HG03066 (cell line): ENCODE data around the gene PDLIM7.

ENCODE experiments used
- ATAC-seq: cut with Tn5 transposase; IDR thresholded peaks from one replicate; pipeline ENCODE4 v1.9.1; 2021; ENCODE audit warnings: low read depth; ENCODE audit not compliant: unreplicated experiment

The PDLIM7 gene

DNA sequence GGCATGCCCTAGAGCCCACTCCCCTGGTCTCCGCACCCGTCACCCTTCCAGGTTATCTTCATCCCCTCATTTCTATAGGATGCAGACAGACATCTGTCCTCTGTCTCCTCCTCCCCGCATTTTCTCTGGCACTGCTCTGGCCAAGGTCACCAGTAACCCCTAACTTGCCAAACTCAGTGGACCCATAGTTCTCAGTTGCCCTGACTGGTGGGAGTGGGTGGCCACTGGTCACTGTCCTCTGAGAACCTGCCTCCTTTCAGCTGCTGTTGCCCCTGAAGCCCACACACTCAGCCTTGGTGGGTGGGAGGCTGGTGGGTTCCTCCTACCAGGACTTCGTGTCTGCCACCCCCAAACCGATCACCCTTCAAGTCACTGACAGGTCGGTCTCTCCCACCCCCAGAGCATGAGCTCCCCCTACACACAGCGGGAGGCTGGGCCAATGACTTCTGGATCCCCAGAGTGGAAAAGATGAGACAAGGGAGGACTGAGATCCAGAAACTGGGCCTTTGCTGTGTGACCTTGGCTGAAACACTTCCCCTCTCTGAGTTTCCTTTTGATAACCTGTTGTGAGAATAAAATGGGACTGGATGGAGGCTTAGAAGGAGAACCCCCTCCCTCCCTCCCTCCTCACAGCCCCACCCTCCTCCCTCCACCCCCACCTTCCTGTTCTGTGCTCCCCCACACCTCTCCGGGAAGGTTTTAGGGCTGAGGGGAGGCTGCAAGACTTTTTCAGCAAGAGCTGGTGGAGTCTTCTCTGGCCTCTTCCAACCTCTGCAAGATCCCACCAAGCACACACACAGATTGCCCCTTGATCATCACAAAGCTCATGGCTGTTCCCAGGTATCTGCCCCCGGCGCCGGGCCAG lies 21.6 kb downstream of the PDLIM7 start:
- ATAC-seq, result no peak

DNA sequence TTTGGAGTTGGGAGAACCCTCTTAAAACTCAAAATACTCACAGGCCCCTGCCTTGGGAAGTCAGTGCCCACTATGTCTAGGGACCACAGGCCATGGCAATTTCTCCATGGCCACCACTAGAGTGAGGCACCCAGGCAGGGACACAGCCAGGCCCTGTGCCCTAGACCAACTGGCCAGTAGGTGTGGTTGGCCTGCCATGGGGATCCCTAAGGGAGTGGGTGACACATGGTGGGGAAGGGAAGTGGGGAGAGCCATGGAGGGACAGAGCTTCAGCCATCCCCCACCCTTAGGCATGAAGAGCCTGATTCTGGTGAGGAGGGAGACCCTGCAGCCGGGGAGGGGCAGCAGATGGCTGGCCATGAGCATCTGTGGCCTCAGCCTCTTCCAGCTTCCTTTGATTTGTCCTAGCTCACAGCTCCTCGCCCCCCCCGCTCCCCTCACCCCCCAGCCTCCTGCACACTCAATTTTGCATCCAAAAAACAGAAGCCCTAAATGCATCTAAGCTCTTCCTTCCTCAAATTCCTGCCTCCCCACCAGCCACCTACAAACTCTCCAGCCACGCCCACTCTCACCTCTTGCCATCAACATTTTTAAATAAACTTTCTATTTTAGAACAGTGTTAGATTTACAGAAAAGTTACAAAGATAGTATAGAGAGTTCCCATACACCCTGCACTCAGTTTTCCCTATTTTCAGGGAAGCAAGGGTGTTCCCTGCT lies 22.4 kb downstream of the PDLIM7 start:
- ATAC-seq, result no peak

DNA sequence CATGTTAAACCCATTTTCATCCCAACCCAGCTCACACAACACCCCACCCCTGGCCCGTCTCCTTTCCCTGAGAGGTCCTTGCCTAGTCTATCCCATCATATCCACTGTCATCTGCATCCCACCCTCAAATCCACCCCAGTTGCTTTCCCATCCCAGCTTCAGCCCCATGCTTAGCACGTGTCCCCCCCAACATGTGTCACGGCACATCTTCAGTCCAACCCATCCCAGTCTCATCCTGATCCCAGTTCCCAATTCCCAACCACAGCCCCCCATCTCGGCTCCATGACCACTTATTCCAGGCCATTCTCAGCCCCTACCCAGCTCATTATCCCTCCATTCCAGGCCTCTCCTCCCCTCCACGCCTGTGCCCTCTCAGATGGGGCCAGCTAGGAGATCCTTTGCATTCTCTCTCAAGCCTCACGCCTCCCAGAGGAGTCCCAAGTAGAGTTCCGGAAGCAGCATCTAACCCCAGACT lies 23.4 kb downstream of the PDLIM7 start:
- no peak for ATAC-seq

DNA sequence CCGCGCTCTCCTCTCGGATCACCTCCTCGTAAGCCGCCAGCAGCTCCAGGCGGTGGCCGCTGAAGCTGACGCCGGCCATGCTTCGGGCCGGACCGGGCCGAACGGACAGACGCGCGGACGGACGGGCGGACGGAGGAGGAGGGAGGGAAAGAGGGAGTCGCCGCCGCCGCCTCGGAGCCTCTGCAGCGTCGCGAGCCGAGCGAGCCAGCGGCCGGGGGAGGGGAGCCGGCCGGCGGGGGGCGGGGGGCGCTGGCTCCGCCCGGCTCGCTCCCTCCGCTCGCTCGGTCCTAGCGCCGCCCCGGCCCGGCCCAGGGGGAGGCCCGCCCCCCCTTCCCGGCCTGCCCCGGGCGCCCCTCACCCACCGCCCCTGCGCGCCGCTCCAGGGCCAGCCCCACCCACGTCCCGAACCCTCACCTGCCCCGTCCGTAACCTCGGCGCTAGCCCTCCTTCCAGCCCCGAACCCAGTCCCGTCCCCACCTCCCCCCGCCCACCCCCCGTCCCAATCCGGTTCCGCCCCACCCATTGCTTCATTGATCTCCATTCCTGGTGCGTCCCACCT lies 23.9 kb downstream of the PDLIM7 start, which contains the start of gene DBN1:
TSS of gene DBN1 (minus strand) at position 192 of the 559 bp plus-strand sequence. CDS start at position 79, 113 bp downstream.
- no peak for ATAC-seq

DNA sequence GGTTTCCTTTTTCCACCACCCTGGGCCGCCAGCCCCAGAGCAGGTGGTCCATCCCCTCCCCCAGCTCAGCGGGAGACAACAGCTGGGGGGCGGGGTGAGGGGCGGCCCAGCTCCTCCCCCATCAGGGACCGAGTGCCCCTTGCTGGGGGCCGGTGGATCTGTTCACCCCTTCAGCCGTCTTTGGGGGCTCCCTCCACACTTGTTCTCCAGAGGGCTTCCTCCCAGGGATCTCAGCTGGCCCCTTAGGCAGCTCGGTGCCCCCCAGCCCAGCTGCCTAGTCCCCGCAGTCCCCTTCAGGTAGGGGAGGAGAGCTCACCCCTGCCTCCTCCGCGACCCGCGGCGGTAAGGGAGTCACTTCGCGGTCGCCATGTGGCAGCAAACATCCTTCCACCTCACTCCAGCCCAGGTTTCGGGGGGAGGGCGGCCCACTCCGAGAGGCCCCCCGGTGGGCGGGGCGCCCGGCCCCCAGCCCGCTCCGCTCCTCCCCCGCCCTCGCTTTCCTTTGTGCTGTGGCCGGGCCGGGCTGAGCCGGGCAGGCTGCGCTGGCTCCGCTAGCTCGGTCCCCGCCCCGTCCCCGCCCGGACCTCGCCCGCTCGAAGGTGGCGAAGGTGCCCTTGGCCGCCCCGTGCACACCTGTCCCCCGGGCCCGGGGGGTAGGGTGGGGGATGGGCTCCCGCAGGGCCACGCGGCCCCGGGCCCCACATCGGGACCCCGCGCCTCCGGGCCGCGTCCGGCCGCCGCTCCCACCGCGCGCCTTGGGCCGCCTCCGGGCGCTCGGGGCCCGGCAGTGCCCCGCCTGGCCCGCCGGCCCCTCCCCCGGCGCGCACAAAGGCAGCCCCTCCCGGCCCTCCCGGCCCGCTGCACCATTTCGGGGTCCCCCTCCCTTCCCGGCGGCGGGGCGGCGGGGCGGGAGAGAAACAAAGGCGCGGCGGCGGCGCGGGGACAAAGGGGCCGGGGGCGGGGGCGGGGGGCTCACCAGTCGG lies 24.7 kb downstream of the PDLIM7 start:
- no peak for ATAC-seq

DNA sequence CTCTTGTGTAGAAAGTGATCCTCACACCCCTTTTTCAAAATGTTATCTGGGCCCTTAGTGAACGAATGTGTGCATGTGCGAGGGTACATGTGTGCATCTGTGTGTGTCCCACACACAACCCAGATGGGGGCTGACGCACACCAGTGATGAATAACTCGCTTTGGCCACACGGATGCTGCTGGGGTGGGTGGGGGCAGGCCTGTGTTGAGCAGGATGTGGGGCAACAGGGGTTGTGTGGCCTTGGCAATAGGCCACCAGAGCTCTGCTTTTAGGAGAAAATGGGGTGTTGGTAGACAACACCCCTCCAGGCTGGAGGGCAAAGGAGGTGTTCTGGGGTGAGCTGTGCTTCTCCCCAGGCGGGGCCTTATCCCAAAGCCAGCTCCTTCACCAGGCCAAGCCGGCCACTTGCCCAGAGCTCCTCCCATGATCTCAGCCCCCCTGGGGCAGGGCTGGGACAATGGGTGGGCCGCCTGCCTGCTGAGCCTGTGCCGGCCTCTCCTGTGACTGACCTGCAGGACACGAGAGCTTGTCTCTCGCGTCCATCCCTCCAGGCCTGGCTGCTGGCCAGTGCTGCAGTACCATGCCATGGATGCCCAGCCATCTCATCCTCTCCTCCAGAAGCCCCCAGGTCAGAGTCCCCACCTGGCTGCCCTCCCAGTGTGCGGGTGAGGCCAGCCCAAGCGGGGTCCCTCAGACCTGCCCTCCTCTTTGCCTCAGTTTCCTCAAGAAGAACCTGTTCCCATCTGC lies 25.6 kb downstream of the PDLIM7 start:
- ATAC-seq, result no peak

DNA sequence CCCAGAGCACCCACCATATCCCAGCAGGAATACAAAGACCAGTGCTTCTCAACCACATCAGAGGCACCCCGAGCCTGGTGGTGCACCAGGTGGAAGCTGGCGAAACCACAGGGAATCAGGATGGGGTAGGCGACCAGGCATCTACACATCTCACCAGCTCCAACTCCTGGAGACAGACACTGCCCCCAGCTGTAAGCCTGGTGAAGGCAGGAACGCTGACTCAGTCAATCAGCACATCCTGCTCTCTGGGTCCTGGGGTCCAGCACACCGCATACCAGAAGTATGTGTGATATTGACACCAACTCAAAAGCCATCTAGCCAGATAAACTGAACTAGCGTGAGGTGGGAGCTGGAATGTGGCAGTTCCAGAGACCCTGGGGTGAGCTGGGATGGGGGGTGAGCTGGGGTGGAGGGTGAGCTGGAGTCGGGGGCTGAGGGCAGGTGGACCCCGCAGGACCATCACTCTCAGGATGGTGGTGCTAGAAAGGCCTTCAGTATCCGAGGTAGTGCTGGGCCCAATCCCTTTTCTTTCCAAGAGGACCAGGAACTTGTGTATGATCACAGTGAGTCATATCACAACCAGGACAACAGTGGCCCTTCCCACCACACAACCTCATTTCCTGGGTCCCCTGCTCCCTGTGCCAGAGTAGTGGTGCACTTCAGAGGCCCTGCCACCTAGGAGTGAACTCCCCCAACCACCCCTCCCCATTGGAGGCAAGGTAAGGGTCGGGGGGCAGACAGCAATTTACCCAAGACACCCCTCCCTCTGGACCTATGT lies 26.5 kb downstream of the PDLIM7 start:
- no peak for ATAC-seq

DNA sequence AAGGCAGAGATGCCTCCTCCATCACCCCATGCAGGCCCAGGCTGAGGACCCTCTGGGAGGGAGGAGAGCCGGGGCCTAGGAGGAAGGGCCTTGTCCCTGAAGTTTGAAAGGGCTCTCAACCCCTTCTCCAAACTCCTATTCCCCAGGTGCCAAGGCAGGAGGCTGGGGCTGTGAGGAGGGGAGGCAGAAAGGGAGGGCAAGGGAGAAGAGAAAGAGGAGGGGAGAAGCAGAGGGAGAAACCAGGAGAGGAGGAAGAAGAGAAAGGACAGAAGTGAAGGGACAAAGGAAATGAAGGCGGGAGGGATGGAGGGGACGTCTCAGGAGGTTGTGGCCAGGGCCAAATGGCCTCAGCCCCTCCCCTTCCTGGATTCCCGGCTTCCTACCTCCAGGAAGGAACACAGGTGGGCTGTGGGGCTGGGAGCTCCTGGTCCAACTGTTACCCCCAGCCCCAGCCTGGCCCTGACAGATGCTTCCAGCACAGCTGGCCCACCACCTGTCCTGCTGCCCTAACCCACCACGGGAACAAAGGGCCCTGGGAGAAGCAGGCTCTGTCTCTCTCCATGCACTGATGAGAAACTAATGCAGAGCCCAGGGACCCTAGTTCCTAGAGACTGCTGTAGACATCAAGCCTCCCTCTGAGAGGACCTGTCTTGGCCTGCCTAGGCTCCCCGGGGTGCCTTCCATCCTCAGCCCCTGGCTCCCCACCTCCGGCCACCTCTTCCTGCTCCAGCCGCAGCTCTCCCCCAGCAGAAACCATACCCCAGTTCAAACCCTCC lies 27.5 kb downstream of the PDLIM7 start:
- no peak for ATAC-seq

DNA sequence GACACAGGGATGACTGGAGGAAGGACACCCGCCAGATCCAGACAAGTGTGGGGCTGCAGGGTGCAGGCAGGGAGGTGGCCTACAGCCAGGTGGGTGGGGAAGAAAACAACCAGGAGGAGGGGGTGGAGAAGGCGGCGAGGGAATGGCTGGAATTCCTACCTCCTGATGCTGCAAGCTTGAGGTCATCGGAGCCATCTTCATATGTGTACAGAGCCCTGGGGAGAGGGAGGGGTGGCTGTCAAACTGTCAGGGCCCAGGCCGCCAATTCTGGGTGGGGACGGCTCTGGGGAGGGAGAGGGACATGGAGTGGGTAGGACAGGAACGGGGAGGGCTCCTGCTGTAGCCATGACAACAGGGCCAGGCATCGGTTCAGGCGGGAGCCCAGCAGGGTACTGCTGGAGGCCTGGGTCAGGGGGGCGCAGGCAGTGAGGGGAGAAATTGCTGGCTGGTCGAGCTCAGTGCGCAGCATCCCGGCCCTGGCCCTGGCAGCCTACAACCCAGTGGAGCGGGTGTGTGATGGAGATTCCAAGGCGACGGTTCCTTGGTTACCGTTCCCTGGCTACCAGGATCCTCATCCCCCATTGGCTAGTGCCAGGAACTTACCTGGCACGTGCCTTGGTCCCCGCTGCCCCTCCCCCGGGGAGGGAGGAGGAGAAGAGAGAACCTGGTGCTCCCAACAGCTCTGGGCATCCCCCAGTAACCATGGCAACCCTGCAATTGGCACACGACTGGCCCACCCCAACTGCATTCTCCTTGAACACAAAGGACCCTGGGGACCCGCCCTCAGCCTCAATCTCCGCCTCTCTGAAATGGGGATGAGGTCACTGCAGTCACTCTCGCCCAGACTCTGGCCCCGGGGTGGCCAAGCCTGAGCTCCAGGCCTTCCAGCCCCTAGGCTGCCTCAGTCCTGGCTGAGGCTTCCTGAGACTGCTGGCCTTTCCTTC lies 28.4 kb downstream of the PDLIM7 start:
- no peak for ATAC-seq

DNA sequence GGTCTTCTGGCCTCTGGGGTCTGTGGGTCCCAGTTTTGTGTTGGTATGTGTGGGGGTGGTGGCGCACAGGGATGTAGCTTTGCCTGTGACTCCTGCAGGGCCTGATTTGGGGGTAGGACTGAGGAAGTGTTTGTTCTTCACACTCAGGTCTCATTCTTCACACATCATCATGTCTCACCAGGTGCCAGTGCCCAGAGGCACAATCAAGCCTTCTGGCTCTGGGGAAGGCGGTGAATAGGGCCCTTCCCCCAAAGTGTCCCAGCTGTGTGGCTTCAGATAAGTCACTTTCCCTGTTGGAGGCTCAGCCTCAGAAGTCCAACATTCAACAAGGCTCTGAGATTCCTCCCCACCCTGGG lies 29.1 kb downstream of the PDLIM7 start:
- no peak for ATAC-seq

DNA sequence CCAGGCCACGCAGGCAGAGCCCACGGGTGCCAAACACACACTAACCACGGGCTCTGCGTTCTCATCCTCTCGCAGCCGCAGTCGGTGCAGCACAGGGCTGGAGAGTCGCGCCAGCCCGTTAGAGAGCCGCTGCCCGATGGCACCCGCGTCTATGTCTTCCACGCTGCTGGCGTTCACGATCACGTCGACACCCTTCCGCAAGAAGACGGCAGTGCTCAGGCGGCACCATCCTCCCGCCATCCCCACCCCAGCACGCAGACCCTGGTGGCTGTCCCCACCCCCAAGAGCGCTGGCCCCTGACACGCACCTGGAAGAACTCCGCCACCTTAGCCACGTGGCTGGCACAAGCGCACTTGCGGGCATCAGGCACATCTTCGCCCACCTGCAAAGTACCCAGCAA lies 30.0 kb downstream of the PDLIM7 start:
- no peak for ATAC-seq

DNA sequence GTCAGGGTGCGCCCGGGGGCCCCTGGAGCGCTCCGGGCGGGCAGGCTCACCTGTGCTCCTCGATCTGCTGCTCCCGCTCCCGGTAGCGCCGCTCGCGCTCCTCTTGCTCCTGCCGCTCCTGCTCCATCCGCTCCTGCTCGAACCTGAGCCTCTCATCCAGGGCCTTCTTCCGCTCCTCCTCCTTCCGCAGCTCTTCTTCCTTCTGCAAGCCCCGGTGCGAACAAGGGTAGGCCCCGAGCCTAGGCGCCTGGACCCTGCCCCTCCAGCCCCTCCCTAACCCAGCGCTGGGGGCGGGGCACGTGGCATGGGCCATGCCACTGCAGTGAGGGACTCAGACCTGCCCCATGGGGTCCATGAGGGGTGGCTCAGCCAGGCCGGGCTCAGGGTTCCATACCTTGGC lies 30.5 kb downstream of the PDLIM7 start:
- ATAC-seq, result no peak

DNA sequence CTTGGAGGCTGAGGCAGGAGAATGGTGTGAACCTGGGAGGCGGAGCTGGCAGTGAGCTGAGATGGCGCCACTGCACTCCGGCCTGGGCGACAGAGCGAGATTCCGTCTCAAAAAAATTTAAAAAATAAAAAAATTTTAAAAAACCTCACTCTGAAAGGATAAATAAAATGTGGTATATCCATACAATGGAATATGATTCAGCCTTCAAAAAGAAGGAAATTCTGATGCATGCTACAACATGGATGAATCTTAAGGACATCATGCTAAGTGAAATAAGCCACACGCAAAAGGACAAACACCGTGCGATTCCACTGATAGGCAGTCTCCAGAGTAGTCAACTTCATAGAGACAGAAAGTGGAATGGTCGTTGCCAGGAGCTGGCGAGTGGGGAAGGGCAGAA lies 32.4 kb downstream of the PDLIM7 start:
- no peak for ATAC-seq

DNA sequence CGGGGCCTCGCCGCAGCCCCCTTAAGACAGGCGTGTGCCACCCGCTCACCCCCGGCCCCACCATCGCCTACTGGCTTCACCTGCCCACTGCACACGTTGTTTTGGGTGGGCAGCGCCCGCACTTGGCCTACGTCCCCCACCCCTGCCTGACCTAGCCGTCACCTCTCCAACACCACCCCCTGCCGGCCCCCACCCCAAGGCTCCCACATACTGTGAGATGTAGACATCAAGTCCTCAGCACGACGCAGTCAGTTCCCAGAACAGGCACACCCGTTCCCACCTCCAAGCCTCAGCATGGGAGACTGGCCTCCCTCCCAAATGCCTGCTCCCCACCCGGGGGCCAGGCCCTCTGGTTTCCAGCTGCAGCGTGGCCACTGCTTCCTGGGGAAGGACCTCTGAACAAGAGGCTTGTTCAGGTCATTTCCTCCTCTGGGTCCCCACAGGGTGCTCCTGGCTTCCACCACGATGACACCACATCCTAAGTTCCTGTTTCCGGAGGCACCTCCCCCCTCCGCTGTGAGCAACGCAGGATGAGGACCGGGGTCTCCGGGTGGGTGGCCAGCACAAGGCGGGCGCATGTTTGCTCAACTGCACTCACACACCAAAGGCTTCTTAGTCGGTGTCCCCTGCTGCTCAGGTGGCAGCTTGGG lies 35.3 kb downstream of the PDLIM7 start:
- ATAC-seq, result no peak

DNA sequence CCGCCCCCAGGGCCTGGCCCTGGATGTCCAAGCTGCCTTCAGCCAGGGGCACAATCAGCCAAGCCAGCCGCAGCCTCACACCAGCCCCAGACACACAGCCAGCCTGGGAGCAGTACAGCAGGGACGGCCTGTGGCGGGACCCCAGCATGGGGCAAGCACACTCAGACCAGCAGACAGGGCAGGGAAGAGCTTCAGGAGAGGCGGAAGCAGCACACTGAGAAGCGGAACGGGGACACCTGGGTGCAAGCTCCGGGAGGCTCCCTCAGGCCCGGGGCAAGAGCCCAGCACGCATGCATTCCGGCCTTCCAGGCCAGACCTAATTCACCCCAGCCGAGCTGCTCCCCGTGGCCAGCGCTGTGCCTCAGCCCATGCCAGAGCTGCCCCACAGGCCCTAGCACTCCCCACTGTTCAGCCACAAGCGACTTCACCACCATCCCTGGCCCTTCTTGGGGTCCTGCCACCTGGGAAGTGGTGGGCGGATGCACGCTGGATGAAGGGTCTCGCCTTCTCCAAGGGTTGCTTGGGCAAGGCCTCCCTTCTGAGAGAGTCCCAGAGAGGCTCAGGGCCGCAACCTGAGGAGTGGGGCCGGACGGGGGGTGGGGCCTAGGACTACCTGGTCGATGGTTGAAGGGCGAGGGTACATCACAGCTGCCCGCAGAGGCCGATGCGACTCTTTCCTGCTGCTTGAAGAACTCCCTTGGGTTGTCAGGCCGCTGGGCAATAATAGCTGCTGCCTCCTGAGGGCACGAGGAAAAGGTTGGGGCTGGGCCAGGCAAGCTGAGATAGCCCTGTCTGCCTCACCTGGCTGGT lies 37.4 kb downstream of the PDLIM7 start:
- ATAC-seq, result no peak

DNA sequence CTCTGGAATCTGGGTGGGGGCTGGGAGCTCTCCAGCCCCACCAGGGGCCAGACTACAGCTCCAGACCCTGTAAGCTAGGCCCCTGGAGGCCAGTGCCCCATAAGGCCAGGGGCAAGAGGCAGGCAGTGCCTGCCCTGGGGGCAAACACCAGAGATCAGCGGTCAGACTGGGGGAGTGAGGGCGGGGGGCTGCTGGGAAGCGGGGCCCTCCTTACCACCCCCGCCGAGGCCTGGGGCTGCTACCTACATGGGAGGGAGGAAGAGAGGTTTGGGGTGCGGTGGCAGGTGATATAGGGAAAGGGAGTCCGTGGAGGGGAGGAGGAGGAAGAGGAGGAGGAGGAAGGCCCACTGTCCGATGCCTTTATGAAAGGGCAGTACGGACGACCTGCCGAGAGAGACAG lies 38.0 kb downstream of the PDLIM7 start:
- ATAC-seq, result no peak
